Measurements from ENCODE around the gene UNC5A.
A peak's percentile ranks its signal among the peaks of the same experiment; 100 is the strongest.

Gene UNC5A

DNA sequence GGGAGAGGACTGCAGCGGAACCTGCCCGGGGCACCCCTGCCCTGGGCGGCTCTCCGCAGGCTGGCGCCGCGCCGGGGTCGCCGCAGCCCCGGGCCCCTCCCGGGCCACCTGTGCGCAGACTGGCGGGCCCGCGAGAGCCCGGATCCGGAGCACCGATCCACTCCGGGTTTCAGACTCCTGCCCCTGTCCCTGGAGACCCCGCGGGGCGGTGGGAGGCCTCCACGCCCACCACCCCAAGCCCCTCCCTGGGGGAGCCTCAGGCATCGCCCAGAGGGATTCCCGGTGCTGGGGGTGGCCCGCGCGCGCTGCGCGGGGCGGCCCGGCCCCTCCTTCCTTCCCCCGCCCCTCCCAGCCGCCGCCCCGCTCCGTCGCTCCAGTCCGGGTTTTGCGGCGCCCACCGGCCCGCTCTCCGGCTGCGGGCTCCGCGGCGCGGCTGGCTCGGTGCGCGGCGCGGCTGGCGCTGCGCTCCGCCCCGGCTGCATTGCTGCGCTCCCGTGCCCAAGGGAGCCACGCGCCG, at the start of gene UNC5A:
UNC5A (plus strand) TSS at position 479 of the 517 bp plus-strand sequence. CDS start 192 bp downstream, outside the sequence.
- peak; percentile 43 for DNase-seq

- no peak for DNase-seq
Observed at GRCh38 chr5:176761755-176762154, 48.6 kb upstream of the UNC5A start.

DNA sequence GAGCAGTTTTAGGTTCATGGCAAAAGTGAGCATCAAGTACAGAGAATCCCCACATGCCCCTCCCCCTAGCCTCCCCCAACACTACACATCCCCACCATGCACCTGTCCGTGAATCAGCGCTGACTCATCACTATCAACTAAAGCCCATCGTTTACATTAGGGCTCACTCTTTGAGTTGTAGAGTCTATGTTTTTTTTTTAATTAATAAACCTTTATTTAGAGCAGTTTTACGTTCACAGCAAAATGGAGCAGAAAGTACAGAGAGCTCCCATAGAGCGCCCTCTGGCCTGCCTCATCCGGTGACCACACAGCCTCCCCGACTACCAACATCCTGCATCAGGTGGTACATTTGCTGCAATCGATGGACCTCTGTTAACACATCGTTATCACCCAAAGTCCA, 47.9 kb upstream of the UNC5A start:
- no peak for DNase-seq

GRCh38 chr5:176765687-176766086, 44.7 kb upstream of the UNC5A start:
- DNase-seq: no peak

- DNase-seq: no peak
Observed at GRCh38 chr5:176768174-176768970, 42.0 kb upstream of the UNC5A start.

- DNase-seq: no peak
Observed at GRCh38 chr5:176769911-176770310, 40.4 kb upstream of the UNC5A start.

DNA sequence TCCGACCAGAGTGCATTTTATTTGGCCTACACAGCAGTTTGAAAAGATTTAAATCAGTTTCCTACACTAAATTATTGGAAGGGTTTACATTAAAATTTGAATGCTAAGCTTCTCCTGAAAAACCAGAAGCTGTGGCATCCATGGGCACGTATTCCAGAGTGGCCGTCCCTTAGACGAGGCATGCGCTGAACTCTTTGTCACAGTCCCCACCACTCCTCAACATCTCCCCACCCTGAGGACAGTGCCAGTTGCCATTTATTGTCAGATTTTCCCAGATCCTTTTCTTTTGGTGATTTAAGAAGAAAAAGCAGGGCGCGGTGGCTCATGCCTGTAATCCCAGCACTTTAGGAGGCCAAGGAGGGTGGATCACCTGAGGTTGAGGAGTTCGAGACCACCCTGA, 39.9 kb upstream of the UNC5A start:
- DNase-seq: no peak

GRCh38 chr5:176771102-176771845, 39.1 kb upstream of the UNC5A start:
- no peak for DNase-seq

DNA sequence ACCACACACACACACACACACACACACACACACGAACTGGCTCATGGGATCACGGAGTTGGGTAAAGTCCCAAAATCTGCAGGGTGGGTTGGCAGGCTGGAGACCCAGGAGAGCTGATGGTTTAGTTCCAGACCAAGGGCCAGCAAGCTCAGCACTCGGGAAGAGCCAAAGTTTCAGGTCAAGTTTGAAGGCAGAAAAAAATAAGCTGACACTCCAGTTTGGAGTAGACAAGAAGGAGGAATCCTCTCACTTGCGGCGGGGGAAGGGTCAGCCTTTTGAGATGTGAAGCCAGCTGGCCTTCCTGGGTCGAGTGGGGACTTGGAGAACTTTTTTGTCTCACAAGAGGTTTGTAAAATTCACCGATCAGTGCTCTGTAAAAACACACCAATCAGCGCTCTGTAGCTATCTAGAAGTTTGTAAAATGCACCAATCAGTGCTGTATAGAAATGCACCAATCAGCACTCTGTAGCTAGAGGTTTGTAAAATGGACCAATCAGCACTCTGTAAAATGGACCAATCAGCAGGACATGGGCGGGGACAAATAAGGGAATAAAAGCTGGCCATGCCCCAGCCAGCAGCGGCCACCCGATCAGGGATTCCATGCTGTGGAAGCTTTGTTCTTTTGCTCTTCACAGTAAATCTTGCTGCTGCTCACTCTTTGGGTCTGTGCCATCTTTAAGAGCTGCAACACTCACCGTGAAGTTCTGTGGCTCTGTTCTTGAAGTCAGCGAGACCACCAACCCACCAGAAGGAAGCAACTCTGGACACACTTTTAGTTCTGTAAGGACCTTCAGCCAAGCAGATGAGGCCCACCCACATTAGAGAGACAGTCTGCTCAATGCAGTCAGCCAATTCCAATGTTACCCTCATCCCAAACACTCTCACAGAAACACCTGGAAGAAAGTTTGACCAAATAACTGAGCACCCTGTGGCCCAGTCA, 37.8 kb upstream of the UNC5A start:
- no peak for DNase-seq

DNA sequence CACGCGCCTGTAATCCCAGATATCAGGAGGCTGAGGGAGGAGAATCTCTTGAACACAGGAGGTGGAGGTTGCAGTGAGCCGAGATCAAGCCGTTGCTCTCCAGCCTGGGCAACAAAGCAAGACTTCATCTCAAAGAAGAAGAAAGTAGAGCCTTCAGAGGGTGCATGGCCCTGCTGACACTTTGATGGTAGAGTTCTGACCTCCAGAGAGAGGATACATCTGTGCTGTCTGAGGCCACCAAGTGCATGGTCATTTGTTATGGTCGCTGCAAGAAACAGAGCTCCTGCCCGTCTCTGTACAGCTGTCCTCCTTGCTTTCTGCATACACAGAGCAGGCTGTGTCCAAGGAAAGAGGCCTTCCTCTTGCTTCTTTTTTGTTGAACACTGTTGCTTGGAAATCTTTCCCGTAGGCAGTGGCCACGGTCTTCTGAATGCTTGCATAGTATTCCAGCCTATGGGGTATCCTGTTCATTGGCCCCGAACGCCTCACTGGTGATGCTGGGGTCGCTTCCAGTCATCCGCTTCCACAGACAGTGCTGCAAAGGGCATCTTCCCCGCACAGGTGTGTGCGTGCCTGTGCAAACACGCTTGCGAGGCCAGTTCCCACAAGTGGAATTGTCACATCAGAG, 36.8 kb upstream of the UNC5A start:
- no peak for DNase-seq

DNA sequence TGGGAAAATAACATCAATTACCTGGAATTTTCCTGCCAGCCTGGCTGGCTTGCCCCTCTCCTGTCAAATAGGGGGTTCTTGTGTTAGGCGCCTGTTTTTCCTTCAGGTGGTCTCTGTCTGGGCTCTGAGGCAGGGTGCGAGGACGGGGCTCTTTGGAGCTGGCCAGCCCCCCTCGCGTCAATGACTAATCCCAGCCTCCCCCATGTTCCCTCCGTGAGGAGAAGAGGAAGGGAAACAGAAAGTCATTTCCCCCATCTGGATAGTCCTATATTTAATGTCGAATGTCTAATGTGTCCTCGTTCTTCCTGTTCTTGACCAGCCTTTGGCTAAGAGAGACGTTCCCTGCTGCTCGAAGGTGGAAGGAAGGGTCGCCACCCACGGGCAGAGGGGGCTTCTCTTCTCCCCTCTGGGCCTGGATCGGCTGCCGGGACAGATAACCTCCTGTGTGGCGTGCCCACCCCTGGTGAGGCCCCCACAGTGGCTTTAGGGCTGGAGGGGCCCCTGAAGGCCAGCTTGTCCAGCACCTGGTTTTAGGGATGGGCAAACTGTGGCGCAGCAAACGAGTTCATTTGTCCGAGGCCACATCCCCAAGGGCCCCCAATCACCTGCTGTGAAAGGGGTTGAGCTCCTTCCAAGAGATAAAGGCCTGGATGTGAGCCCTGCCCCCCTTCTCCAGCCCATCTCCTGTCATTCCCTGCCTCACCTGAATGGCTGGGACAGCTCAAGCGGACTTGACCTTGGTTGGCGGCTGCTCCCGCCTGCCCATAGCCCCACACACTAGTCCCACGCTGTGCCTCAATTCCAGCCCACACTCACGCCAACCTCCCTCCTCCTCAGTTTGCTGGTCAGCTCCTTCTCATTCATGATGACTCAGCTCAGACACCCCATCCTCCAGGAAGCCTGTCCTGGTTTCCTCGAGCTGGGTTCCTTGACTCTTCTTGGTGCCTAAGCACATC, 35.9 kb upstream of the UNC5A start:
- no peak for DNase-seq

DNA sequence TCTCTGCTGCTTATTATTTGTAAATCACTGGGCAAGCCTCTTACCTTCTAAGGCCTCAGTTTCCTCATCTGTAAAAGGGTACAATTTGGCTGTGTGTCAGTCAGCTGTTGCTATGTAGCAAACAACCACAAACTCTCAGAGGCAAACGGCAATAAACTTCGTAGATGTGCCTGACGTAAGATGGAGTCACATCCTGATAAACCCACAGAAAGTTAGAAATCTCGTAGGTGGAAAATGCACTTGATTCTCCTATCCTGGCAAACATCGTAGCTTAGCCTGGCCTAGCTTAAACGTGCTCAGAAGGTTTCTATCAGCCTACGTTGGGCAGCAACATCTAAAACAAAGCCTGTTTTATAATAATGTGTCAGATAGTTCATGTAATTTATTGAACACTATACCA, 35.0 kb upstream of the UNC5A start:
- DNase-seq: no peak

- DNase-seq: no peak
Observed at GRCh38 chr5:176776141-176776865, 34.1 kb upstream of the UNC5A start.

DNA sequence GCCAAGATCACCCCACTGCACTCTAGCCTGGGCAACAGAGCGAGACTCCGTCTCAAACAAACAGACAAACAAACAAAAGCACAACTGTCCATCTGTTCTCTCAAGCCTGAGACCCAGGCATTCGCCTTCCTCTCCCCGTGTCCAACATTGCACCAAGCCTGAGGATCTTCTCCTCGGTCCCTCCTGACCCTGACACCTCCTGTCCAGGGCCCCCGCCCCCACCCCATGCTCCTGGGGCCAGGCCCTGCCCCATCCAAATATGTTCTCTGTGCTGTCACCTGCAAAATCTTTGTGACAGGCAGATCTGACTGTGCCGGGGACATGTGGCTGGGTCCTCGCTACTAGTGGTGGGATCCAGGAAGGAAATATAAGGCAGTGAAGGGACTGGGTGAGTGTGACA, 33.4 kb upstream of the UNC5A start:
- DNase-seq: no peak

- no peak for DNase-seq
Observed at GRCh38 chr5:176778921-176779465, 31.4 kb upstream of the UNC5A start.

DNA sequence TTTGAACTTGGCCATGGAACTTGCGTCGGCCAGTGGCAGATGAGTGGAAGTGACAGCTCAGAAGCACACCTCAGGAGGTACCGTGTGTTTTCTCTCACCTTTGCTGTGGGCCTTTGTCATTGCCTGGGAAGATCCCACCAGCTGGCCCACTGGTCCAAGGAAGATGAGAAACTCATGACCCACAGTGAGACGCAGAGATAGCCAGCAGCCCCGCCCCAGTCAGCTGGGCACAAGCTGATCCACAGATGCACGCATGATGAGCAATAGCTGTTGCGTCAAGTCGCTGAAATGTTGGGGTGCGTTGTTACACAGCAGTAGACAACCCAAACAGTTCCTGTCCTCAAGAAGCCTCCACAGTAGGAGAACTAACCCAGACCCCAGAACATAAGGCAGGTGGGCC, 30.8 kb upstream of the UNC5A start:
- DNase-seq: no peak

GRCh38 chr5:176780176-176781053, 29.9 kb upstream of the UNC5A start:
- no peak for DNase-seq

- DNase-seq: no peak
Observed at GRCh38 chr5:176781054-176781375, 29.3 kb upstream of the UNC5A start.

Measured in activated CD8-positive, alpha-beta memory T cell treated with anti-CD3 and anti-CD28 coated beads, Interleukin-2, amount 50 U/mL, for 4 hours (primary cell).